Measurements from ENCODE around the gene RDH5. TPM values are rescaled to one million over a fixed set of nuclear protein-coding genes. Genes with fewer than 3 reads are reported as not detected.
A peak's percentile ranks its signal among the peaks of the same experiment; 100 is the strongest.

The RDH5 gene
- total RNA-seq, 1 experiment from 2014 or later, result 12.4 TPM

DNA sequence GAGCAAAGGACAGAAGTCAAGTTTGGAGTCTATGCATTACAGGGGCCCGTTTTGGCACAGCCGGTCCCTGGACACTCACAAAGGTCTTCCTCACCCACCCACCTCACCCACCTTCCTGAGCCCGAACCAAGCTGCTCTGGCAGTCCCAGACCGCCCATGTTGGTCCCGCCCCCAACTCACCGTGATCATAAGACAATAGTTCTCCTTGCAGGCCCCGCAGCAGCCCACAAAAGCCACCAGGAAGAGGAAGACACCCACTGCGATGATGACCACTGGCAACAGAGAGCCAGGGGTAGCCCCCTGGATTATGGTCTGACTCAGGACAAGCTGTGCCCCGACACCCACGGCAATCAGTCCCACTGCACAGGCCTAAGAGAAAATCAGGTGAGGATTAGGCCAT lies 6.8 kb downstream of the RDH5 start:
- H3K36me3 ChIP-seq (ENCODE audit: insufficient read depth, low read length), result no peaks in the 10 kb centered on the region
- H3K4me2 ChIP-seq (ENCODE audit: low read depth, low read length, poor library complexity, severe bottlenecking), result peak overlapping the region; percentile 99
- peaks cover 39% of the 10 kb centered on the region for H3K4me1 ChIP-seq (ENCODE audit: low read length)
- no peaks in the 10 kb centered on the region for H3K27me3 ChIP-seq (ENCODE audit: low read length)
- no peak for DNase-seq
- H3K27ac ChIP-seq (ENCODE audit: low read length), result peak overlapping the region; percentile 44; the same call in 1 of the 2 replicates
- H3K4me3 ChIP-seq (ENCODE audit: low read length), result peak overlapping the region; percentile 95; the same call in 1 of the 2 replicates
- no peaks in the 10 kb centered on the region for H3K9me3 ChIP-seq (ENCODE audit: low read length)
- H3K9ac ChIP-seq (ENCODE audit: low read length), result peak overlapping the region; percentile 96
- no peaks in the 10 kb centered on the region for H4K20me1 ChIP-seq (ENCODE audit: insufficient read depth, low read depth, low read length)
- no peaks in the 10 kb centered on the region for H3K9me2 ChIP-seq (replicated peaks; ENCODE audit: insufficient read depth, low read length)
- no peak overlapping the region for H2AFZ ChIP-seq (ENCODE audit: low read length)
- peaks cover 14% of the 10 kb centered on the region for H3K79me2 ChIP-seq (ENCODE audit: low read length)

GRCh38 chr12:55727643-55728185 lies 7.5 kb downstream of the RDH5 start:
- Histone ChIP-seq H3K27me3 (ENCODE audit: low read length) (no peaks in the 10 kb centered on the region), H3K79me2 (ENCODE audit: low read length) (peaks cover 14% of the 10 kb centered on the region), H2AFZ (ENCODE audit: low read length) (peak overlapping the region; percentile 95; the same call in 1 of the 2 replicates), H3K9me2 (replicated peaks; ENCODE audit: insufficient read depth, low read length) (no peaks in the 10 kb centered on the region), H3K9ac (ENCODE audit: low read length) (peak overlapping the region; percentile 96), H3K4me1 (ENCODE audit: low read length) (peaks cover 47% of the 10 kb centered on the region), H3K4me2 (ENCODE audit: low read depth, low read length, poor library complexity, severe bottlenecking) (peak overlapping the region; percentile 99), H3K4me3 (ENCODE audit: low read length) (peak overlapping the region; percentile 95), H3K9me3 (ENCODE audit: low read length) (no peaks in the 10 kb centered on the region), H3K36me3 (ENCODE audit: insufficient read depth, low read length) (no peaks in the 10 kb centered on the region), H4K20me1 (ENCODE audit: insufficient read depth, low read depth, low read length) (no peaks in the 10 kb centered on the region), H3K27ac (ENCODE audit: low read length) (peak overlapping the region; percentile 44)
- DNase-seq, result no peak

DNA sequence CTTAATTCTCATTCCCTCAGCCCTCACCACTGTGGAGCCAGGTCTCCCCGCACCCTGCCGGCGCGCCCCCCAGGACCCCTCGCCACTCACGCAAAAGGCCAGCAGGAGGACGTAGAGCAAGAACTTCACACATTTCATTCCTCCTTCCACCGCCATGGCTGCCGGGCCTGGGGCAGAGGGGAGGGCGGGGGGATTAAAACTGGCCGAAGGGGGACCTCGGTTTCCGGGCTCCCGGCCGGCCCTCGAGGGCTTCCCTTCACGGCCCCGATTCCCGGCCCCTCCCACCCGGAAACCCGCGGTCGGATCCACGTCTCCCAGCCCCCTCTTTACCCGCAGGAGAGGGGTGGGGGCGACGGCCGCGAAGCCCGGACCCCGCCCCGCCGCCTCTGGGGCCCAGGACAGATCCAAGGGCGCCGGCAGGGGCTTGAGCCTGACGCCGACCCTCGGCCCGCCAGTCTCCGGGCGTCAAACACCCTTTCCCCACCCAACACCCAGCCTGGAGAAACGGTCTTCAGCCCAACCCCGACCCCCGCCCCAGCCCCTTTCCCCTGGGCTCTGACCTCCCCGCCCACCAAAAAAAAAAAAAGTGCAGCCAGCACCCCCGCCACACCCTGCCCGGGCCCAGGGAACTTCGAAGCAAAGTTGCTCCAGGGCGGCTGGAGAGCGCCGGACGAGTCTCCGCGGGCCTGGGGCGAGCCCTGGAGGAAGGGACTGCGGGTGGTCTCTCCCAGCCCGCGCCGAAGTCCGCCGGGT lies 8.2 kb downstream of the RDH5 start:
- DNase-seq, result peak; percentile 62
- H3K27me3 ChIP-seq (ENCODE audit: low read length), result no peaks in the 10 kb centered on the region
- peak overlapping the region; percentile 95 for H3K4me3 ChIP-seq (ENCODE audit: low read length)
- H3K9me2 ChIP-seq (replicated peaks; ENCODE audit: insufficient read depth, low read length), result no peaks in the 10 kb centered on the region
- H3K4me1 ChIP-seq (ENCODE audit: low read length), result peaks cover 51% of the 10 kb centered on the region
- H3K9ac ChIP-seq (ENCODE audit: low read length), result peak overlapping the region; percentile 96
- no peaks in the 10 kb centered on the region for H4K20me1 ChIP-seq (ENCODE audit: insufficient read depth, low read depth, low read length)
- H3K4me2 ChIP-seq (ENCODE audit: low read depth, low read length, poor library complexity, severe bottlenecking), result peak overlapping the region; percentile 99
- H3K9me3 ChIP-seq (ENCODE audit: low read length), result no peaks in the 10 kb centered on the region
- no peaks in the 10 kb centered on the region for H3K36me3 ChIP-seq (ENCODE audit: insufficient read depth, low read length)
- H2AFZ ChIP-seq (ENCODE audit: low read length), result peak overlapping the region; percentile 95
- peak overlapping the region; percentile 44 for H3K27ac ChIP-seq (ENCODE audit: low read length)
- H3K79me2 ChIP-seq (ENCODE audit: low read length), result peaks cover 14% of the 10 kb centered on the region

- H3K4me1 ChIP-seq (ENCODE audit: low read length), result peaks cover 51% of the 10 kb centered on the region
- peaks cover 14% of the 10 kb centered on the region for H3K79me2 ChIP-seq (ENCODE audit: low read length)
- H3K9ac ChIP-seq (ENCODE audit: low read length), result peak within 1 kb of the TSS; percentile 96
- no peaks in the 10 kb centered on the region for H3K36me3 ChIP-seq (ENCODE audit: insufficient read depth, low read length)
- peak within 1 kb of the TSS; percentile 60 for H3K27ac ChIP-seq (ENCODE audit: low read length)
- peak within 1 kb of the TSS; percentile 99 for H3K4me2 ChIP-seq (ENCODE audit: low read depth, low read length, poor library complexity, severe bottlenecking)
- H2AFZ ChIP-seq (ENCODE audit: low read length), result peak within 1 kb of the TSS; percentile 95
- DNase-seq, result peak; percentile 87
- H3K9me3 ChIP-seq (ENCODE audit: low read length), result no peaks in the 10 kb centered on the region
- H3K9me2 ChIP-seq (replicated peaks; ENCODE audit: insufficient read depth, low read length), result no peaks in the 10 kb centered on the region
- peak within 1 kb of the TSS; percentile 95 for H3K4me3 ChIP-seq (ENCODE audit: low read length)
- H4K20me1 ChIP-seq (ENCODE audit: insufficient read depth, low read depth, low read length), result no peaks in the 10 kb centered on the region
- no peaks in the 10 kb centered on the region for H3K27me3 ChIP-seq (ENCODE audit: low read length)
Observed at GRCh38 chr12:55728939-55729818, 9.0 kb downstream of the RDH5 start, which contains the start of gene CD63. Gene CD63 (minus strand): TSS chr12:55729009. CDS start chr12:55728341, 668 bp downstream.

- Histone ChIP-seq H3K9ac (ENCODE audit: low read length) (peak overlapping the region; percentile 96), H3K79me2 (ENCODE audit: low read length) (peaks cover 14% of the 10 kb centered on the region), H3K9me2 (replicated peaks; ENCODE audit: insufficient read depth, low read length) (no peaks in the 10 kb centered on the region), H3K4me2 (ENCODE audit: low read depth, low read length, poor library complexity, severe bottlenecking) (peak overlapping the region; percentile 99), H3K27me3 (ENCODE audit: low read length) (no peaks in the 10 kb centered on the region), H2AFZ (ENCODE audit: low read length) (peak overlapping the region; percentile 95; the same call in 1 of the 2 replicates), H3K36me3 (ENCODE audit: insufficient read depth, low read length) (no peaks in the 10 kb centered on the region), H3K4me3 (ENCODE audit: low read length) (peak overlapping the region; percentile 95), H3K27ac (ENCODE audit: low read length) (no peak overlapping the region), H3K9me3 (ENCODE audit: low read length) (no peaks in the 10 kb centered on the region), H3K4me1 (ENCODE audit: low read length) (peaks cover 47% of the 10 kb centered on the region), H4K20me1 (ENCODE audit: insufficient read depth, low read depth, low read length) (no peaks in the 10 kb centered on the region)
- DNase-seq, result peak; percentile 60
Observed at GRCh38 chr12:55729819-55730818, 9.9 kb downstream of the RDH5 start.

DNA sequence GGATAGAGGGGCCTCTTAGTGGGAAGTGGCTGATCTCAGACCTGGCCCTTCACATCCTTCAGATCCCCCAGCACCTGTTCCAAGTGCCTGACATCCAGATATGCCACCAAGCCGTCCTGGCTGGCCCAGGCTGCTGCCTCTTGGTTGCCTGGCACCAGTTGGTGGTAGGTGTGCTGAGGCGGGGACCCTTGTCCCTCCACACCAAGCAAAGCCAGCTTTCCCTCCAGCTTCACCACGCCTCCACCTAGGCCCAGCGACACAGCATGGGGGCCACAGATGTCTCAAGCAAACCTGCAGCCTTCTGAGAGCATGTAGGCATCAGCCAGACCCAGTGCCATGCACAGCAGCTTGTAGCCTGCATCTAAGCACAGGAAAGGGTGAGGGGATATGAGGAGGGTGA lies 12.1 kb downstream of the RDH5 start:
- no peaks in the 10 kb centered on the region for H3K27me3 ChIP-seq (ENCODE audit: low read length)
- no peaks in the 10 kb centered on the region for H3K36me3 ChIP-seq (ENCODE audit: insufficient read depth, low read length)
- no peak overlapping the region for H3K4me3 ChIP-seq (ENCODE audit: low read length)
- no peaks in the 10 kb centered on the region for H4K20me1 ChIP-seq (ENCODE audit: insufficient read depth, low read depth, low read length)
- H3K79me2 ChIP-seq (ENCODE audit: low read length), result peaks cover 12% of the 10 kb centered on the region
- no peaks in the 10 kb centered on the region for H3K9me2 ChIP-seq (replicated peaks; ENCODE audit: insufficient read depth, low read length)
- no peak overlapping the region for H3K4me2 ChIP-seq (ENCODE audit: low read depth, low read length, poor library complexity, severe bottlenecking)
- peak overlapping the region; percentile 12; the same call in 1 of the 2 replicates for H3K9ac ChIP-seq (ENCODE audit: low read length)
- no peak for DNase-seq
- H3K27ac ChIP-seq (ENCODE audit: low read length), result no peak overlapping the region
- H2AFZ ChIP-seq (ENCODE audit: low read length), result no peak overlapping the region
- no peaks in the 10 kb centered on the region for H3K9me3 ChIP-seq (ENCODE audit: low read length)
- peaks cover 40% of the 10 kb centered on the region for H3K4me1 ChIP-seq (ENCODE audit: low read length)

DNA sequence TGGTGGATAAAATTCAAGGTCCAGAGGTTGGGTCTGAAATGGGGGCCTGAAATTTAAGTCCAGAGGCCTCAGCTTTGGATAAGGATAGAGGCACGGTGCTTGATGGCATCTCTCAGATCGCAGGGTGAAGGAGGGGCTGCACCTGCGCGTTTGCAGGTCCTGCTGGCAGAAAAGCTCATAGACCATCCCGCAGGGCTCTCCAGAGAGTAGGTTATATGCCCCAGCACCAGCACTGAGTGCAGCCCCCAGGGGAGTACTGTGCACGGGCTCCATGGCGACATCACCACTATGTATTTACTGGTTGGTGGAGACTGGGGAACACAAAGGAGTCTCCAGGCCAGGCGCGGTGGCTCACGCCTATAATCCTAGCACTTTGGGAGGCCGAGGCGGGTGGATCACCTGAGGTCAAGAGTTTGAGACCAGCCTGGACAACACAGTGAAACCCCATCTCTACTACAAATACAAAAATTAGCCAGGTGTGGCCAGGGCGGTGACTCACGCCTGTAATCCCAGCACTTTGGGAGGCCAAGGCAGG lies 12.9 kb downstream of the RDH5 start:
- H3K9me2 ChIP-seq (replicated peaks; ENCODE audit: insufficient read depth, low read length), result no peaks in the 10 kb centered on the region

More for the DNA sequence above, 12.9 kb downstream of the RDH5 start:
- H3K4me2 ChIP-seq (ENCODE audit: low read depth, low read length, poor library complexity, severe bottlenecking), result peak overlapping the region; percentile 8
- H3K4me3 ChIP-seq (ENCODE audit: low read length), result no peak overlapping the region
- no peaks in the 10 kb centered on the region for H3K36me3 ChIP-seq (ENCODE audit: insufficient read depth, low read length)
- H3K27me3 ChIP-seq (ENCODE audit: low read length), result no peaks in the 10 kb centered on the region
- peak overlapping the region; percentile 12; the same call in 1 of the 2 replicates for H3K9ac ChIP-seq (ENCODE audit: low read length)
- no peak overlapping the region for H2AFZ ChIP-seq (ENCODE audit: low read length)
- H3K79me2 ChIP-seq (ENCODE audit: low read length), result peaks cover 4% of the 10 kb centered on the region
- no peaks in the 10 kb centered on the region for H3K9me3 ChIP-seq (ENCODE audit: low read length)
- DNase-seq, result peak; percentile 73
- H4K20me1 ChIP-seq (ENCODE audit: insufficient read depth, low read depth, low read length), result no peaks in the 10 kb centered on the region
- H3K27ac ChIP-seq (ENCODE audit: low read length), result no peak overlapping the region
- peaks cover 40% of the 10 kb centered on the region for H3K4me1 ChIP-seq (ENCODE audit: low read length)

All from Karpas-422 (cell line).